ENCODE measurements around the gene WDR17. TPM values are rescaled to one million over a fixed set of nuclear protein-coding genes. Genes with fewer than 3 reads are reported as not detected.
"Not testable (repeated sequence)": the region's sequence is repeated elsewhere in the genome, so short reads cannot be mapped to it uniquely, and the experiment has no call there.

Gene WDR17
- total RNA-seq, 2 experiments from 2014 or later: 0.47 to 0.64 TPM

DNA sequence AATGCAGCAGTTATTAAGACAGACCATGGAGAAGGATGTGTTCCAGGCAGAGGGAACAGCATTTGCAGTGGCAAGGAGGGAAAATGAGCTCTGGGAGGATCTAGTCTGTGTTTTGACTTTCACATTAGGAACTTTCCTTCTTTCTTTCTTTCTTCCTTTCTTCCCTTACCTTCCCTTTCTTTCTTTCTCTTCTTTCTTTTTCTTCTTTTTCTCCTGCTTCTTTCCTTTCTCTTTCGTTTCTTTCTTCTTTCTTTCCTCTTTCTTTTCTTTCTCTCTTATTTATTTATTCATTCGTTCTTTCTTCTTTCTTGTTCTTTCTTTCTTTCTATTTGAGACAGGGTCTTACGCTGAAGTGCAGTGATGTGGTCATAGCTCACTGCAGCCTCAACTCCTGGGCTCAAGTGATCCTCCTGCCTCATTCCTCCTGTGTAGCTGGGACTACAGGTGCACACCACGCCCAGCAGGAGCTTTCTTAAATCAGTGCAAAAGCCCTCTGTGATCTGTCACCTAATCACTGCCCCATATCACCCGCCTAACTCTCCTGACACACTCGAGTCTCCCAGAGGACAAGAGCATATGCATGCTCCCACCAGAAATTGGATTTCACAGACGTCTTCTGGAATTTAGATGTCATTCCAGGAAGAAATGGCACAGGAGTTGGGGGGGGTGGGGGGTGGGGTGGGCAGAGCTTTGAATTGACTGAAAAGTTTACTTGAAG, 145.1 kb downstream of the WDR17 start:
- peaks cover 38% of the 10 kb centered on the region for H3K27me3 Mint-ChIP-seq
- H3K36me3 Mint-ChIP-seq (ENCODE audit: low read depth): no peaks in the 10 kb centered on the region
- Histone ChIP-seq H3K27me3 (ENCODE audit: control insufficient read depth in 1 of 2, insufficient read depth in 2 of 2, low read length in 2 of 2) (peaks cover 0 to 14% of the 10 kb centered on the region in 2 experiments), H3K4me3 (ENCODE audit: low read length) (no peak overlapping the region), H3K9me3 (ENCODE audit: control insufficient read depth in 1 of 2, insufficient read depth in 1 of 2, low read length in 2 of 2) (no peaks in the 10 kb centered on the region), H3K27ac (ENCODE audit: low read depth in 1 of 2, low read length in 2 of 2) (no peak overlapping the region), H3K4me1 (ENCODE audit: insufficient read depth, low read length) (no peaks in the 10 kb centered on the region), H3K36me3 (ENCODE audit: insufficient read depth, low read length) (no peaks in the 10 kb centered on the region)
- H3K4me1 Mint-ChIP-seq (ENCODE audit: low read depth): no peaks in the 10 kb centered on the region
- ChIA-PET POLR2A (no interaction called here), CTCF (no interaction called here)
- H3K27ac Mint-ChIP-seq: no peak overlapping the region
- DNase-seq: no peak
- no peak overlapping the region for H3K4me3 Mint-ChIP-seq
- TF ChIP-seq, protein P1, sequence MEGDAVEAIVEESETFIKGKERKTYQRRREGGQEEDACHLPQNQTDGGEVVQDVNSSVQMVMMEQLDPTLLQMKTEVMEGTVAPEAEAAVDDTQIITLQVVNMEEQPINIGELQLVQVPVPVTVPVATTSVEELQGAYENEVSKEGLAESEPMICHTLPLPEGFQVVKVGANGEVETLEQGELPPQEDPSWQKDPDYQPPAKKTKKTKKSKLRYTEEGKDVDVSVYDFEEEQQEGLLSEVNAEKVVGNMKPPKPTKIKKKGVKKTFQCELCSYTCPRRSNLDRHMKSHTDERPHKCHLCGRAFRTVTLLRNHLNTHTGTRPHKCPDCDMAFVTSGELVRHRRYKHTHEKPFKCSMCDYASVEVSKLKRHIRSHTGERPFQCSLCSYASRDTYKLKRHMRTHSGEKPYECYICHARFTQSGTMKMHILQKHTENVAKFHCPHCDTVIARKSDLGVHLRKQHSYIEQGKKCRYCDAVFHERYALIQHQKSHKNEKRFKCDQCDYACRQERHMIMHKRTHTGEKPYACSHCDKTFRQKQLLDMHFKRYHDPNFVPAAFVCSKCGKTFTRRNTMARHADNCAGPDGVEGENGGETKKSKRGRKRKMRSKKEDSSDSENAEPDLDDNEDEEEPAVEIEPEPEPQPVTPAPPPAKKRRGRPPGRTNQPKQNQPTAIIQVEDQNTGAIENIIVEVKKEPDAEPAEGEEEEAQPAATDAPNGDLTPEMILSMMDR (IDR thresholded peaks at IDR 0.05): no peak
- ATAC-seq (ENCODE audit: poor library complexity): no peak
- H3K9me3 Mint-ChIP-seq: no peaks in the 10 kb centered on the region
- intact Hi-C loops (cut with DNase I, micrococcal nuclease): no loop called here

DNA sequence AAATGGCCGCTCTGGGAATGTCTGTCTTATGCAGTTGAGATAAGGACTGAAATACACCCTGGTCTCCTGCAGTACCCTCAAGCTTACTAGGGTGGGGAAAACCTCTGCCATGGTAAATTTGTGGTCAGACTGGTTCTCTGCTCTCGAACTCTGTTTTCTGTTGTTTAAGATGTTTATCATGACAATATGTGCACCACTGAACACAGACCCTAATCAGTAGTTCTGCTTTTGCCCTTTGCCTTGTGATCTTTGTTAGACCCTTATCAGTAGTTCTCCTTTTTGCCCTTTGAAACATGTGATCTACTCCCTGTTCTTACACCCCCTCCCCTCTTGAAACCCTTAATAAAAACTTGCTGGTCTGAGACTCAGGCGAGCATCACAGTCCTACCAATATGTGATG, 146.7 kb downstream of the WDR17 start:
- H3K4me1 ChIP-seq (ENCODE audit: insufficient read depth, low read length); H3K36me3 Mint-ChIP-seq (ENCODE audit: low read depth); ATAC-seq (ENCODE audit: poor library complexity); H3K27ac Mint-ChIP-seq; H3K27ac ChIP-seq (ENCODE audit: low read depth in 1 of 2, low read length in 2 of 2); H3K27me3 ChIP-seq (ENCODE audit: control insufficient read depth in 1 of 2, insufficient read depth in 2 of 2, low read length in 2 of 2); H3K9me3 Mint-ChIP-seq; H3K4me3 ChIP-seq (ENCODE audit: low read length); CTCF ChIA-PET; H3K9me3 ChIP-seq (ENCODE audit: control insufficient read depth in 1 of 2, insufficient read depth in 1 of 2, low read length in 2 of 2); DNase-seq; H3K4me3 Mint-ChIP-seq; intact Hi-C loops (cut with DNase I, micrococcal nuclease); H3K4me1 Mint-ChIP-seq (ENCODE audit: low read depth); POLR2A ChIA-PET; H3K36me3 ChIP-seq (ENCODE audit: insufficient read depth, low read length): not testable (repeated sequence)
- peaks cover 31% of the 10 kb centered on the region for H3K27me3 Mint-ChIP-seq

DNA sequence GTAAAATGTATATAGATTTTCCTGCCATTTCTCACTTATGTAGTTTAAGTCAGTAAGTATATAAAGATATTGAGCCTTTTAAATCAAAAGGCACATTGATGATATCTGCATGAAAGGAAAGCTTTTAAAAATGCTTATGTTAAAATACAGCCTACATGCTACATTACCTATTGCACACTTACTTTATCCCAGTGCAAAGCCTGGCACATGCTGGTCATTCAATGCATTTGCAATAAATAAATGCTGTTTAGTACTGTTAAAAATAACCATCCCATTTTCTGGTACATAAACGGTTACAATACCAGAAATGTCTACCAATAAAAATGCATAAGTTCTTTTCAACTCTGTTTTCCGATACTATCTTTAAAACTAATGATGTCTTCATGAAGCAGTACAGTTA, 151.9 kb downstream of the WDR17 start:
- TF ChIP-seq, protein P1 (IDR thresholded peaks at IDR 0.05): no peak
- no peaks in the 10 kb centered on the region for H3K4me1 Mint-ChIP-seq (ENCODE audit: low read depth)
- intact Hi-C loops (cut with DNase I, micrococcal nuclease): no loop called here
- H3K27me3 ChIP-seq (ENCODE audit: control insufficient read depth in 1 of 2, insufficient read depth in 2 of 2, low read length in 2 of 2): peaks cover 0 to 4% of the 10 kb centered on the region in 2 experiments
- H3K4me3 Mint-ChIP-seq: no peak overlapping the region
- H3K9me3 ChIP-seq (ENCODE audit: control insufficient read depth in 1 of 2, insufficient read depth in 1 of 2, low read length in 2 of 2): no peaks in the 10 kb centered on the region
- no peaks in the 10 kb centered on the region for H3K9me3 Mint-ChIP-seq
- H3K27ac Mint-ChIP-seq: no peak overlapping the region
- no peak overlapping the region for H3K4me3 ChIP-seq (ENCODE audit: low read length)
- H3K36me3 Mint-ChIP-seq (ENCODE audit: low read depth): no peaks in the 10 kb centered on the region
- H3K27ac ChIP-seq (ENCODE audit: low read depth in 1 of 2, low read length in 2 of 2): no peak overlapping the region
- H3K36me3 ChIP-seq (ENCODE audit: insufficient read depth, low read length): no peaks in the 10 kb centered on the region
- CTCF ChIA-PET: interaction anchor here (0.8 kb wide), 1 partner anchor 12 kb away, joined by 4 read pairs; no protein-coding TSS in a partner anchor
- H3K4me1 ChIP-seq (ENCODE audit: insufficient read depth, low read length): no peaks in the 10 kb centered on the region
- no peak for ATAC-seq (ENCODE audit: poor library complexity)
- POLR2A ChIA-PET: no interaction called here
- no peak for DNase-seq
- peaks cover 18% of the 10 kb centered on the region for H3K27me3 Mint-ChIP-seq

DNA sequence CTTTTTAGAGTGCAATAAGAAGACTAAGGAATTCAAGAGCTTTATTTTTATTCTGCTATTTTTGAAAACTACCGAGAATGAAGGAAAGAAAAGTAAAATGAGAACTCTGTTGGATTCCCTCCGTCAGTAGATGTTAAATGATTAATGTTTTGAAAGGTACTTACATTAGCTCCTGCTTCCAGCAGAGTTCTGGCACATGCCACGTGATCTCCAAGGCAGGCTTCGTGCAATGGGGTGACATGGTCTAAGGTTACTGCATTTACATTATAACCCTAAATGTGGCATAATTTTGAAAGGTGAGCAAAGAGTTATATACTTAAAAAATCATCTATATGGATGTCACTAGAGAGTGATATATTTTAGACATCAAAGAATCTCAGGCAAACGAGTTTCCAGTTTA, 156.5 kb downstream of the WDR17 start:
- H3K27ac ChIP-seq (ENCODE audit: low read depth in 1 of 2, low read length in 2 of 2): no peak overlapping the region
- Mint-ChIP-seq H3K36me3 (ENCODE audit: low read depth) (no peaks in the 10 kb centered on the region), H3K9me3 (no peaks in the 10 kb centered on the region), H3K4me3 (no peak overlapping the region), H3K27me3 (peaks cover 18% of the 10 kb centered on the region), H3K4me1 (ENCODE audit: low read depth) (no peaks in the 10 kb centered on the region), H3K27ac (no peak overlapping the region)
- no peaks in the 10 kb centered on the region for H3K36me3 ChIP-seq (ENCODE audit: insufficient read depth, low read length)
- ChIA-PET POLR2A (no interaction called here), CTCF (no interaction called here)
- intact Hi-C loops (cut with DNase I, micrococcal nuclease): no loop called here
- ATAC-seq (ENCODE audit: poor library complexity) (no peak), DNase-seq (no peak)
- no peaks in the 10 kb centered on the region for H3K9me3 ChIP-seq (ENCODE audit: control insufficient read depth in 1 of 2, insufficient read depth in 1 of 2, low read length in 2 of 2)
- TF ChIP-seq, protein P1 (IDR thresholded peaks at IDR 0.05): no peak
- H3K4me1 ChIP-seq (ENCODE audit: insufficient read depth, low read length): no peaks in the 10 kb centered on the region
- no peak overlapping the region for H3K4me3 ChIP-seq (ENCODE audit: low read length)
- H3K27me3 ChIP-seq (ENCODE audit: control insufficient read depth in 1 of 2, insufficient read depth in 2 of 2, low read length in 2 of 2): peaks cover 0 to 4% of the 10 kb centered on the region in 2 experiments

Measured in CD4-positive, alpha-beta T cell (primary cell).